Esophagus squamous epithelium (tissue), 4 donors: ENCODE data around the gene SCT.

ENCODE experiments used
- CTCF ChIP-seq, 6 experiments: fragments of 450-650 bp in 4 of 6; fragments of 200-600 bp in 2 of 6; sonication (generic) in 2 of 6; IDR thresholded peaks; one replicate each; pipeline ENCODE4 v1.5.1; 2016 to 2019; ENCODE audit warnings: antibody characterized with exemption in 6 of 6, mild to moderate bottlenecking in 4 of 6, moderate library complexity in 4 of 6
- POLR2A ChIP-seq, 4 donors: fragments of 450-650 bp; IDR thresholded peaks; one replicate each; pipeline ENCODE4 v1.6.1; 2017; ENCODE audit warnings: antibody characterized with exemption in 4 of 4, mild to moderate bottlenecking in 4 of 4, moderate library complexity in 3 of 4

DNA sequence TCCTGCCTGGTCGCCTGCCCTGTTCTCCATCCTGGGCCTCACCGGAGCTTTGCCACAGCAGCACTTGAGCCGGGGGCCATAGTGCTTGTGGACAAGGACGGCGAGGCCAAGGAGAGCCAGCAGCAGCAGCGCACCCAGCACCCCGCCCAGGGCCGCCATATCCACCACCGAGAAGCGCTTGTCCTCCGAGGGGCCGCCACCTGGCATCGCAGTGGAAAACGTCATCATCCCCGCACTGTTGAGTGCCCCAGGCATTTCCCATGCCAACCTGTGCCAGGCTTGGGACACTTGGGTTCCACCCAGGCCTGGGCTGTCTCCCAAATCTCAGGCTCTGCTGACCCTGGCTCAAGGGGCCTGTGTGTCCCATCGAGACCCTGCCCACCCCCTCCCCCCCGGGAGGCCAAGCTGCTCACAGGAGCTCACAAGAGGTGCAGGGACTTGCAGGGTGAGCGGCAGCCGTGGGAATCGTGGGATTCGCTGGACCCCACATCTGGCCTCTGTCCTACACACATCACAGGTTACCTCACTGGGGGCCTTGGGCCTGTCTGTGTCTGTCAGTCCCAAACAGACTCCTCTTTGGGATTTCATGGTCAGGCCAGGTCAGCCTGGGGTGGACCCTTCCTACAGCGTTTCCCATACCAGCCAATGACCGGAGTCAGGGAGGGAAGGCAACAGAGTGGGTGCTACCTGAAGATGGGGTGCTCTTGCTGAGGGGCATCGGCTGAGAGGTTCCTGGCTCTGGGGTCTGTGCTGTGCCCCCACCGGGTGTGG is 8.9 kb downstream of the SCT start:
- TF ChIP-seq POLR2A (IDR thresholded peaks at IDR 0.05) (no peak), CTCF (IDR thresholded peaks at IDR 0.05) (no peak)
